ENCODE measurements around the gene RTP1. TPM values are rescaled to one million over a fixed set of nuclear protein-coding genes. Genes with fewer than 3 reads are reported as not detected.

RTP1 gene
- total RNA-seq, 1 experiment from 2014 or later, result not detected

DNA sequence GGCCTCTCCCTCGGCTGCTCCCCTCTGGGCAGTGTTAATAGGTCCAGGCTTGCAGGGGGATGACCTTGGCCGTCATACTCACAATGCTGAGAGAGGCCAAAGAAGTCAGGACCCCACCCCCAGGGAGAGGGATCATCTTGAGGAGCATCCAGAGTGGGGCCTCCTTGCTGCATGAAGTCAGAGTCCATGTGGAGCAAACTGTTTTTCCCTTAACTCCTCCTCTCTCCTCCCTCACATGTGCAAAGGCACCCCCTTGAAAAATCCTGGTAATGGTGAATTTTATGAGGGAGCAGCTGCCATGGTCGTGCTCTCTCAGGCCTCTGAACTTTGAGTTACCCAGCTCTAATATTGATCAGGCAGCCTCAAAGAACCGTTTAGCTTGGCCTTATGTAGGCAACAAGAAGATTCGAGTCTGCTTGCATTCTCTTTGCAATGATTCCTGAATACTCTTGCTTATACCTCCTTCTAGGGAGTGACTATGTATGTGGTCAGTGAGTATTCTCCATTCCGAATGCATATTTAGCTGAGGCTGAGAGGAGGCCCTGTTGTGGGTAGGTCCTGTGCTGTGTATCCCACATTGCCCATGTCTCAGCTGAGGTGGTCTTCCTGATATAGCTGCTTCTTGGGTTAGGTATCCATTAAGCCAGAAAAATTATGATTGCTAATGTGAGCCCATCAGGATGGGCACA lies 34.9 kb upstream of the RTP1 start:
- intact Hi-C loops (cut with micrococcal nuclease; ENCODE audit: unreplicated experiment), result no loop called here
- no peak for DNase-seq
- peaks cover 35% of the 10 kb centered on the region for H3K27me3 Mint-ChIP-seq (ENCODE audit: unreplicated experiment)
- H3K9me3 Mint-ChIP-seq (ENCODE audit: low read depth, unreplicated experiment), result peaks cover 2% of the 10 kb centered on the region
- BruUV-seq (replicated peaks), result no TSS peak
- H3K4me1 Mint-ChIP-seq (ENCODE audit: low read depth, unreplicated experiment), result peaks cover 12% of the 10 kb centered on the region
- H3K27ac Mint-ChIP-seq (ENCODE audit: unreplicated experiment), result no peak overlapping the region
- H3K36me3 Mint-ChIP-seq (ENCODE audit: insufficient read depth, unreplicated experiment), result no peaks in the 10 kb centered on the region
- CTCF ChIA-PET, result interaction anchor here (1.3 kb wide), 1 partner anchor 313 kb away, joined by 4 read pairs; no protein-coding TSS in a partner anchor
- H3K4me3 Mint-ChIP-seq (ENCODE audit: low read depth, unreplicated experiment), result no peak overlapping the region
- no peak for TF ChIP-seq CTCF (IDR thresholded peaks at IDR 0.05; ENCODE audit: unreplicated experiment)

DNA sequence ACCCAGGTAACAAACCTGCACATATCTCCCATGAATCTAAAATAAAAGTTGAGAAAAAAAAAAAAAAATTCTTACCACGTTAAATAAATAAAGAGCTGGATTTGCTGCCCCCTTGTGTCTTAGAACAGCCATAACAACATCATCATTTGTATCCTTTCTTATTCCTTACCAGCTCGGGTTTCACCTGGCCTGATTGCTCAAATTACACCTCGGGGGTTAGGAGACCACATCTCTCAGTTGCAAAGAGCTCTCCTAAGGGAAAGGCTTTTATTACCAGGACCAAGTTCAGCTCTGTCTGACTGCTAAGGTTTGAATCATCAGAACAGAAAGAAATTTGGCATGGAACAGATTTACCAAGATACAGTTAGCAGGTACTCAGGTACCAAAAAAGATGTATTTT lies 32.1 kb upstream of the RTP1 start:
- CTCF ChIA-PET, result interaction anchor here (0.6 to 1.8 kb wide), 33 partner anchors 9 to 598 kb away, joined by 3 to 63 read pairs (median 4); partner anchors contain the start of gene RPL39L
- TF ChIP-seq CTCF (IDR thresholded peaks at IDR 0.05; ENCODE audit: unreplicated experiment), result peak; percentile 65
- Mint-ChIP-seq H3K9me3 (ENCODE audit: low read depth, unreplicated experiment) (no peaks in the 10 kb centered on the region), H3K4me3 (ENCODE audit: low read depth, unreplicated experiment) (no peak overlapping the region), H3K4me1 (ENCODE audit: low read depth, unreplicated experiment) (peaks cover 24% of the 10 kb centered on the region), H3K36me3 (ENCODE audit: insufficient read depth, unreplicated experiment) (no peaks in the 10 kb centered on the region), H3K27ac (ENCODE audit: unreplicated experiment) (no peak overlapping the region), H3K27me3 (ENCODE audit: unreplicated experiment) (peaks cover 25% of the 10 kb centered on the region)
- no TSS peak for BruUV-seq (replicated peaks)
- intact Hi-C loops (cut with micrococcal nuclease; ENCODE audit: unreplicated experiment), result loop anchor here (1.0 to 5.0 kb wide), 4 partner anchors 26 to 316 kb away; partner anchors contain the start of genes RPL39L and ST6GAL1
- peak; percentile 65 for DNase-seq

GRCh38 chr3:187166750-187167149 lies 30.5 kb upstream of the RTP1 start:
- Mint-ChIP-seq H3K4me3 (ENCODE audit: low read depth, unreplicated experiment) (no peak overlapping the region), H3K27ac (ENCODE audit: unreplicated experiment) (no peak overlapping the region), H3K9me3 (ENCODE audit: low read depth, unreplicated experiment) (no peaks in the 10 kb centered on the region), H3K4me1 (ENCODE audit: low read depth, unreplicated experiment) (peaks cover 28% of the 10 kb centered on the region), H3K36me3 (ENCODE audit: insufficient read depth, unreplicated experiment) (no peaks in the 10 kb centered on the region), H3K27me3 (ENCODE audit: unreplicated experiment) (peaks cover 9% of the 10 kb centered on the region)
- CTCF ChIA-PET, result interaction anchor here (0.7 to 1.5 kb wide), 5 partner anchors 27 to 1207 kb away, joined by 3 to 6 read pairs (median 3); partner anchors contain the start of gene RPL39L
- no peak for DNase-seq
- no peak for TF ChIP-seq CTCF (IDR thresholded peaks at IDR 0.05; ENCODE audit: unreplicated experiment)
- BruUV-seq (replicated peaks), result no TSS peak
- intact Hi-C loops (cut with micrococcal nuclease; ENCODE audit: unreplicated experiment), result loop anchor here (5.0 kb wide), 1 partner anchor 234 kb away; the partner anchor contains the start of gene ST6GAL1

DNA sequence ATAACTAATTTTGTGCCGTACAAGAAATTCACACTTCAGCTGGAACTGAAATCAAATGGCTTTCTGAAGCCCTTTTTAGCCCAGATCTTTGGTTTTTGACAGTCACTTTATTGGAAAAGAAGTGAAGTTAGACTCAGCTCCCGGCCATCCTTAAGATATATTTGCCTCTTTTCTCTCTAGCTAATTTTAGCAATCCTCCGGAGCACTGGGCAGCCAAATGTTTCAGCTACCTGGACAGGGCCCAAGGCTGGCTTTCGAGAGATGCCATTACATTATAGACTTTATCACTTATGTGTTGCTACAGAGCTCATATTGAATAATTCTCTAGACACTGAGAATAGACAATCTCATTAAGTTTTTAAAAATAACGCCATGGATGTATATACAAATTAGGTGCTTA lies 29.5 kb upstream of the RTP1 start:
- intact Hi-C loops (cut with micrococcal nuclease; ENCODE audit: unreplicated experiment), result loop anchor here (5.0 kb wide), 1 partner anchor 235 kb away; the partner anchor contains the start of gene ST6GAL1
- H3K27me3 Mint-ChIP-seq (ENCODE audit: unreplicated experiment), result no peaks in the 10 kb centered on the region
- TF ChIP-seq CTCF (IDR thresholded peaks at IDR 0.05; ENCODE audit: unreplicated experiment), result no peak
- H3K9me3 Mint-ChIP-seq (ENCODE audit: low read depth, unreplicated experiment), result no peaks in the 10 kb centered on the region
- no peak for DNase-seq
- H3K27ac Mint-ChIP-seq (ENCODE audit: unreplicated experiment), result no peak overlapping the region
- H3K4me1 Mint-ChIP-seq (ENCODE audit: low read depth, unreplicated experiment), result peaks cover 32% of the 10 kb centered on the region
- no TSS peak for BruUV-seq (replicated peaks)
- no peak overlapping the region for H3K4me3 Mint-ChIP-seq (ENCODE audit: low read depth, unreplicated experiment)
- CTCF ChIA-PET, result interaction anchor here (1.5 kb wide), 1 partner anchor 318 kb away, joined by 6 read pairs; no protein-coding TSS in a partner anchor
- H3K36me3 Mint-ChIP-seq (ENCODE audit: insufficient read depth, unreplicated experiment), result no peaks in the 10 kb centered on the region
